ENCODE results near the gene SAPCD1. TPM values are rescaled to one million over a fixed set of nuclear protein-coding genes. Genes with fewer than 3 reads are reported as not detected.
A peak's percentile ranks its signal among the peaks of the same experiment; 100 is the strongest.
"Not testable (repeated sequence)": the region's sequence is repeated elsewhere in the genome, so short reads cannot be mapped to it uniquely, and the experiment has no call there.

The SAPCD1 gene
- total and polyA plus RNA-seq, 9 donors = 0.94 to 5.2 (median 3.1) TPM; not detected in 1

- no peak for DNase-seq
- Histone ChIP-seq H3K4me1 (ENCODE audit: insufficient read depth) (peaks cover 6% of the 10 kb centered on the region), H3K4me3 (no peak overlapping the region), H3K27ac (no peak overlapping the region), H3K9me3 (no peaks in the 10 kb centered on the region), H3K36me3 (no peaks in the 10 kb centered on the region), H3K27me3 (no peaks in the 10 kb centered on the region)
- intact Hi-C loops (cut with DNase I) = loop anchor here in 1 of 4 donors (5.0 to 10.0 kb wide), 2 partner anchors 40 to 57 kb away; partner anchors contain the start of gene CLIC1
- TF ChIP-seq POLR2A (IDR thresholded peaks at IDR 0.05) (no peak), EP300 (IDR thresholded peaks at IDR 0.05) (no peak), CTCF (IDR thresholded peaks at IDR 0.05) (no peak)
- 71 to 78% (median 74%) methylated on average over 3 of the region's 3 CpGs for WGBS, 3 donors
Measured at GRCh38 chr6:31792090-31792374, 29.6 kb downstream of the SAPCD1 start.

GRCh38 chr6:31792761-31793171, 30.3 kb downstream of the SAPCD1 start:
- Histone ChIP-seq H3K27me3 (no peaks in the 10 kb centered on the region), H3K4me1 (ENCODE audit: insufficient read depth) (peaks cover 6% of the 10 kb centered on the region), H3K4me3 (no peak overlapping the region), H3K36me3 (no peaks in the 10 kb centered on the region), H3K27ac (no peak overlapping the region), H3K9me3 (no peaks in the 10 kb centered on the region)
- 83 to 89% (median 87%) methylated on average over 12 of the region's 12 CpGs for WGBS, 3 donors
- intact Hi-C loops (cut with DNase I) = loop anchor here in 1 of 4 donors (5.0 to 10.0 kb wide), 2 partner anchors 40 to 58 kb away; partner anchors contain the start of gene CLIC1
- no peak for DNase-seq
- TF ChIP-seq EP300 (IDR thresholded peaks at IDR 0.05) (no peak), POLR2A (IDR thresholded peaks at IDR 0.05) (no peak), CTCF (IDR thresholded peaks at IDR 0.05) (no peak)

GRCh38 chr6:31793927-31794245, 31.4 kb downstream of the SAPCD1 start:
- 87 to 89% (median 88%) methylated on average over 6 of the region's 6 CpGs for WGBS, 3 donors
- not testable (repeated sequence) for DNase-seq; H3K27me3 ChIP-seq; H3K4me1 ChIP-seq (ENCODE audit: insufficient read depth); H3K36me3 ChIP-seq; H3K9me3 ChIP-seq; H3K4me3 ChIP-seq
- H3K27ac ChIP-seq = peak overlapping the region in 1 of 2 donors; percentile 96
- intact Hi-C loops (cut with DNase I) = loop anchor here in 1 of 4 donors (5.0 to 10.0 kb wide), 2 partner anchors 38 to 59 kb away; partner anchors contain the start of gene CLIC1

GRCh38 chr6:31794294-31794865, 31.9 kb downstream of the SAPCD1 start:
- Histone ChIP-seq H3K4me3 (peak overlapping the region; percentile 67), H3K4me1 (ENCODE audit: insufficient read depth) (peaks cover 6% of the 10 kb centered on the region), H3K27me3 (no peaks in the 10 kb centered on the region), H3K27ac (peak overlapping the region; percentile 93 to 96), H3K36me3 (no peaks in the 10 kb centered on the region), H3K9me3 (no peaks in the 10 kb centered on the region)
- intact Hi-C loops (cut with DNase I) = loop anchor here in 1 of 4 donors (5.0 to 10.0 kb wide), 2 partner anchors 38 to 60 kb away; partner anchors contain the start of gene CLIC1
- DNase-seq = no peak
- TF ChIP-seq POLR2A (IDR thresholded peaks at IDR 0.05) (no peak), EP300 (IDR thresholded peaks at IDR 0.05) (no peak), CTCF (IDR thresholded peaks at IDR 0.05) (no peak)
- WGBS, 3 donors = 7 to 8% (median 8%) methylated on average over 7 of the region's 7 CpGs

GRCh38 chr6:31794866-31795615, 32.6 kb downstream of the SAPCD1 start:
- peak in 1 of 5 donors; percentile 54 for DNase-seq
- Histone ChIP-seq H3K36me3 (no peaks in the 10 kb centered on the region), H3K27me3 (no peaks in the 10 kb centered on the region), H3K9me3 (no peaks in the 10 kb centered on the region), H3K27ac (peak overlapping the region; percentile 93 to 96), H3K4me1 (ENCODE audit: insufficient read depth) (peaks cover 6% of the 10 kb centered on the region), H3K4me3 (peak overlapping the region; percentile 67)
- intact Hi-C loops (cut with DNase I) = loop anchor here in 2 of 4 donors (5.0 to 10.0 kb wide), 2 partner anchors 37 to 60 kb away; partner anchors contain the start of gene CLIC1 (in 1 of the 2)
- TF ChIP-seq CTCF (IDR thresholded peaks at IDR 0.05) = no peak
- 1% methylated on average over 44 of the region's 44 CpGs for WGBS, 3 donors
